HCT116 (cell line): ENCODE results near the gene SLC17A1.

Experiments
- EZH2 ChIP-seq: fragments of 200-600 bp; sonication (generic); IDR thresholded peaks from 2 replicates; pipeline ENCODE4 v1.6.1; 2017; ENCODE audit warnings: antibody characterized with exemption, mixed run types
- JUND ChIP-seq: IDR thresholded peaks from 2 replicates; pipeline ENCODE4 v1.6.1; 2012
- POLR2A ChIP-seq: IDR thresholded peaks from 2 replicates; pipeline ENCODE4 v1.7.0; 2011; ENCODE audit warnings: borderline replicate concordance; ENCODE audit not compliant: insufficient read depth, insufficient read length; ENCODE audit errors: extremely low read depth
- SIN3A ChIP-seq: IDR thresholded peaks from 2 replicates; pipeline ENCODE4 v1.6.1; 2012; ENCODE audit warnings: low read depth
- TF ChIP-seq, protein P1 (sequence below), 3 experiments: fragments of 200-600 bp in 1 of 3; sonication (generic) in 1 of 3; IDR thresholded peaks in 2 of 3; conservative IDR thresholded peaks in 1 of 3; 2 replicates each; pipeline ENCODE4 v1.5.1; 2012 to 2017; ENCODE audit warnings: low read depth in 2 of 3, low read length in 2 of 3, antibody characterized with exemption in 1 of 3, borderline replicate concordance in 1 of 3, control low read depth in 1 of 3, mild to moderate bottlenecking in 1 of 3, mixed read lengths in 1 of 3, mixed run types in 1 of 3, moderate library complexity in 1 of 3; ENCODE audit not compliant: insufficient read depth in 1 of 3

GRCh38 chr6:25750906-25751305 is 80.9 kb downstream of the SLC17A1 start:
- TF ChIP-seq, protein P1, sequence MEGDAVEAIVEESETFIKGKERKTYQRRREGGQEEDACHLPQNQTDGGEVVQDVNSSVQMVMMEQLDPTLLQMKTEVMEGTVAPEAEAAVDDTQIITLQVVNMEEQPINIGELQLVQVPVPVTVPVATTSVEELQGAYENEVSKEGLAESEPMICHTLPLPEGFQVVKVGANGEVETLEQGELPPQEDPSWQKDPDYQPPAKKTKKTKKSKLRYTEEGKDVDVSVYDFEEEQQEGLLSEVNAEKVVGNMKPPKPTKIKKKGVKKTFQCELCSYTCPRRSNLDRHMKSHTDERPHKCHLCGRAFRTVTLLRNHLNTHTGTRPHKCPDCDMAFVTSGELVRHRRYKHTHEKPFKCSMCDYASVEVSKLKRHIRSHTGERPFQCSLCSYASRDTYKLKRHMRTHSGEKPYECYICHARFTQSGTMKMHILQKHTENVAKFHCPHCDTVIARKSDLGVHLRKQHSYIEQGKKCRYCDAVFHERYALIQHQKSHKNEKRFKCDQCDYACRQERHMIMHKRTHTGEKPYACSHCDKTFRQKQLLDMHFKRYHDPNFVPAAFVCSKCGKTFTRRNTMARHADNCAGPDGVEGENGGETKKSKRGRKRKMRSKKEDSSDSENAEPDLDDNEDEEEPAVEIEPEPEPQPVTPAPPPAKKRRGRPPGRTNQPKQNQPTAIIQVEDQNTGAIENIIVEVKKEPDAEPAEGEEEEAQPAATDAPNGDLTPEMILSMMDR (IDR thresholded peaks at IDR 0.05 in 2 of 3, conservative IDR thresholded peaks at IDR 0.05 in 1 of 3; ENCODE audit: borderline replicate concordance in 1 of 3, insufficient read depth in 1 of 3, low read depth in 2 of 3, low read length in 2 of 3): no peak
- TF ChIP-seq POLR2A: no peak
- no peak for TF ChIP-seq JUND
- no peak for TF ChIP-seq SIN3A
- TF ChIP-seq EZH2: no peak
